ENCODE data around the gene KIF16B. TPM values are rescaled to one million over a fixed set of nuclear protein-coding genes. Genes with fewer than 3 reads are reported as not detected.

The KIF16B gene
- total RNA-seq, 1 donor from 2014 or later, result 9.1 TPM

DNA sequence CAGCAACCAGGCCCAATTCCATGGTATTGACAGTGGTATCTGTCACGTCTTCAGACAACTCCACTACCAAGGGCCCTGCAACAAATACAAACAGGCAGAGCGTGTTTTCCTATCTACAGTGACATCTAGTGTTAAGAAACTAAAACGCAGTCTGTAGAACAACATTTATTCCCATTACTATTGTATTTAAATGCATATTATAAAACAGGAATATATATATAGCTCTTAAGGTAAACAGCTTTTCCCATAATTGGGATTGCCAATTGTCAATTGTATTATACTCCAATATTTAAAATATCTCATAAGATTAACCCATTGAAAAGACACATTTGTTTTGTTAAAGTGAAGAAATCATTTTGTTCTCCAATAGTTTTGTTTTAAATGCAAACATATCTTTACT is 97.2 kb downstream of the KIF16B start:
- Mint-ChIP-seq H3K4me3 (no peak overlapping the region), H3K27ac (no peak overlapping the region), H3K4me1 (peaks cover 8% of the 10 kb centered on the region), H3K27me3 (no peaks in the 10 kb centered on the region), H3K9me3 (no peaks in the 10 kb centered on the region), H3K36me3 (ENCODE audit: low read depth) (peaks cover 5% of the 10 kb centered on the region)
- CTCF ChIA-PET, result interaction anchor here (0.7 to 2.1 kb wide), 24 partner anchors 10 to 984 kb away, joined by 3 to 47 read pairs (median 3); no protein-coding TSS in a partner anchor
- POLR2A ChIA-PET, result no interaction called here
- no peak for DNase-seq
- ATAC-seq (ENCODE audit: low read depth), result peak; percentile 73
- TF ChIP-seq CTCF (IDR thresholded peaks at IDR 0.05), result no peak
- intact Hi-C loops (cut with micrococcal nuclease), result loop anchor here (1.0 to 10.0 kb wide), 7 partner anchors 124 to 985 kb away; no protein-coding TSS in a partner anchor

DNA sequence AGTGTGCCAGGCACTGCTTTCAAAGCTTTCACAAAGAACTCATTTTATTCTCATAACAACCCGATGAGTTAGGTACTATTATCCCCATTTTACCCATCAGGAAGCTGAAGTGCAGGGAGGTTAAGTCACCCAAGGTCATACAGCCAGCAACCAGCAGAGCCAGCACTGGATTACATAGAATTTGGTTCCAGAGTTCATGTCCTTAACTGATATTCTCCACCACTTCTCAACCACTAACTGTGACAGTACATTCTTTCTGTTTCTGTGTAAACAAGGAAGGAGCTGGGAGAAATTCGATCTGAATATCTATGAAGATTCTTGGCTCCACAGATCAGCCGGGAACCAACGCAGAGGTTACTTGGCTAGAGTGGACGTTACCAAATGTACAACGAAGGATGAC is 98.0 kb downstream of the KIF16B start:
- DNase-seq (no peak), ATAC-seq (ENCODE audit: low read depth) (no peak)
- intact Hi-C loops (cut with micrococcal nuclease), result loop anchor here (5.0 to 10.0 kb wide), 3 partner anchors 488 to 823 kb away; no protein-coding TSS in a partner anchor
- no peak overlapping the region for H3K27ac Mint-ChIP-seq
- TF ChIP-seq CTCF (IDR thresholded peaks at IDR 0.05), result no peak
- ChIA-PET CTCF (interaction anchor here (0.7 to 2.1 kb wide), 24 partner anchors 9 to 983 kb away, joined by 3 to 47 read pairs (median 3); no protein-coding TSS in a partner anchor), POLR2A (no interaction called here)
- peaks cover 8% of the 10 kb centered on the region for H3K36me3 Mint-ChIP-seq (ENCODE audit: low read depth)
- H3K4me1 Mint-ChIP-seq, result peaks cover 8% of the 10 kb centered on the region
- no peak overlapping the region for H3K4me3 Mint-ChIP-seq
- H3K9me3 Mint-ChIP-seq, result no peaks in the 10 kb centered on the region
- H3K27me3 Mint-ChIP-seq, result no peaks in the 10 kb centered on the region

DNA sequence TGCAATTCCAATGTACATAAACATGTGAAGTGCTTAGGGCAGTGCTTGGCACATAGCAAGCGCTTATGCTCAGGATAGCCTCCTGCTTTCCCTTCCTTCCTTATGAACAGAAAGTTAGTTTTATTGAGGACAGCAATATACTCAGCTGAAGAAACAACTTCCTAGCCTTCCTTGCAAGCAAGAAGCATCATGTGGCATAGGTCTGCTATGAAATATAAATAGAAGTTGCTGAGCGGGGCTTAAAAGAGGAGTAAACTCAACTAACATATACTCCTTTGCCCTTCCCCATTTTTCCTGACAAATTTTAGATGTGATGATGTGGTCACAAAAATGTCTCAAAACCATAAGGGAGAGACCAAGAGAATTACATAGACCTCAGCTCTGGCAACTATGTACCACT is 98.9 kb downstream of the KIF16B start:
- Mint-ChIP-seq H3K4me1 (peaks cover 3% of the 10 kb centered on the region), H3K27me3 (no peaks in the 10 kb centered on the region), H3K4me3 (no peak overlapping the region), H3K36me3 (ENCODE audit: low read depth) (peaks cover 12% of the 10 kb centered on the region), H3K9me3 (no peaks in the 10 kb centered on the region), H3K27ac (no peak overlapping the region)
- intact Hi-C loops (cut with micrococcal nuclease), result loop anchor here (10.0 kb wide), 1 partner anchor 540 kb away; no protein-coding TSS in a partner anchor
- TF ChIP-seq CTCF (IDR thresholded peaks at IDR 0.05), result no peak
- ATAC-seq (ENCODE audit: low read depth) (no peak), DNase-seq (no peak)
- POLR2A ChIA-PET, result no interaction called here
- CTCF ChIA-PET, result interaction anchor here (0.7 to 2.1 kb wide), 5 partner anchors 9 to 820 kb away, joined by 3 to 47 read pairs (median 3); no protein-coding TSS in a partner anchor

- DNase-seq (no peak), ATAC-seq (ENCODE audit: low read depth) (no peak)
- ChIA-PET POLR2A (no interaction called here), CTCF (no interaction called here)
- TF ChIP-seq CTCF (IDR thresholded peaks at IDR 0.05), result no peak
- Mint-ChIP-seq H3K4me3 (no peak overlapping the region), H3K27ac (no peak overlapping the region), H3K9me3 (peaks cover 2% of the 10 kb centered on the region), H3K27me3 (no peaks in the 10 kb centered on the region), H3K36me3 (ENCODE audit: low read depth) (peaks cover 11% of the 10 kb centered on the region), H3K4me1 (peaks cover 3% of the 10 kb centered on the region)
- intact Hi-C loops (cut with micrococcal nuclease), result loop anchor here (10.0 kb wide), 1 partner anchor 537 kb away; no protein-coding TSS in a partner anchor
These were observed 101.0 kb downstream of the KIF16B start for GRCh38 chr20:16472045-16472872.

DNA sequence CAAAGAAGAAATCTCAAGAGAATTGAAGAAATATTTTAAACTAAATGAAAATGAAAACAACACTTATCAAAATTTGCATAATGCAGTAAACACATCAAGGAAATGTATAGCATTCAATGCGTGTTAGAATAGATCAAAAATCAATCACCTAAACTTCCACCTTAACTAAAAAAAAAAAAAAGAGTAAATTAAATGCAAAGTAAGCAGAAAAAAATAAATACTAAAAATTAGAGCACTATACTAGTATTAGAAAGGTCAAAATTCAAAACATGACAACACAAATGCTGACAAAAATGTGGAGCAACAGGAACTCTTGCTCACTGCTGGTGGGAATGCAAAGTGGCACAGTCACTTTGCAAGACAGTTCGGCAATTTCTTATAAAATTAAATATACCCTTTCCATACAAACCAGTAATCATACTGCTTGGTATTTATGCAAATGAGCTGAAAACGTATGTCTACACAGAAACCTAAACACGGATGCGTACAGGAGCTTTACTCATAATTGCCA is 103.8 kb downstream of the KIF16B start:
- ATAC-seq (ENCODE audit: low read depth), result no peak
- TF ChIP-seq CTCF (IDR thresholded peaks at IDR 0.05), result no peak
- H3K36me3 Mint-ChIP-seq (ENCODE audit: low read depth), result peaks cover 25% of the 10 kb centered on the region

More for the DNA sequence above, 103.8 kb downstream of the KIF16B start:
- intact Hi-C loops (cut with micrococcal nuclease), result no loop called here
- Mint-ChIP-seq H3K27me3 (no peaks in the 10 kb centered on the region), H3K27ac (no peak overlapping the region), H3K4me3 (no peak overlapping the region), H3K9me3 (peaks cover 12% of the 10 kb centered on the region), H3K4me1 (peaks cover 4% of the 10 kb centered on the region)
- no peak for DNase-seq
- POLR2A ChIA-PET, result no interaction called here
- CTCF ChIA-PET, result no interaction called here

Measured in activated B cell treated with CpG ODN at 0.5 μM for 24 hours (primary cell).